Ovary (tissue), 9 donors: ENCODE data around the gene MRPS18C. TPM values are rescaled to one million over a fixed set of nuclear protein-coding genes. Genes with fewer than 3 reads are reported as not detected.

Experiments used
- DNase-seq, 5 donors: peaks; one replicate each; pipeline ENCODE4 v3.0.0-alpha.2; 2019 to 2020
- H3K27ac ChIP-seq, 2 donors: fragments of 200-600 bp; one replicate each; pipeline versions ENCODE4 v1.5.1 to v1.8.0; 2019 to 2022
- H3K27me3 ChIP-seq: fragments of 200-600 bp; one replicate; pipeline ENCODE4 v1.8.0; 2022
- H3K36me3 ChIP-seq: fragments of 200-600 bp; sonication (generic); one replicate; pipeline ENCODE4 v1.5.1; 2019
- H3K4me1 ChIP-seq: one replicate; pipeline ENCODE4 v1.8.1; 2013; ENCODE audit warnings: mild to moderate bottlenecking, moderate library complexity; ENCODE audit not compliant: insufficient read depth
- H3K4me3 ChIP-seq: fragments of 200-600 bp; sonication (generic); one replicate; pipeline ENCODE4 v1.5.1; 2017
- H3K9me3 ChIP-seq, 2 donors: fragments of 200-600 bp in 1 of 2; sonication (generic) in 1 of 2; one replicate each; pipeline versions ENCODE4 v1.5.1 to v1.8.1; 2013 to 2019; ENCODE audit warnings: mild to moderate bottlenecking in 1 of 2, moderate library complexity in 1 of 2
- EP300 ChIP-seq: sonication (generic); formaldehyde crosslinking; IDR thresholded peaks from one replicate; pipeline ENCODE4 v1.6.1; 2017; ENCODE audit warnings: antibody characterized with exemption
- POLR2A ChIP-seq: fragments of 450-650 bp; IDR thresholded peaks from one replicate; pipeline ENCODE4 v1.6.1; 2017; ENCODE audit warnings: antibody characterized with exemption, mild to moderate bottlenecking, moderate library complexity
- WGBS, 3 donors: extraction: QIAGEN DNeasy Blood & Tissue Kit in 1 of 3; methylation state at CpG; one replicate each; pipeline versions ENCODE4 v1.1.5 to v1.1.7; 2013 to 2017; 5-methylcytosine and 5-hydroxymethylcytosine counted together
- intact Hi-C, 4 donors: fragments of 100-400 bp; cut with DNase I; formaldehyde crosslinking; loops; one replicate each; pipeline versions ENCODE4 v1.11.0 to v1.15.1; 2022 to 2023
- polyA plus RNA-seq, 2 donors: library from polyadenylated mRNA; stranded (reverse); fragments of 200-250 nt in 1 of 2; fragments of 350-450 nt in 1 of 2; fragmentation: Illumina TruSeq in 1 of 2; extraction: RNeasy Lipid Tissue Mini Kit (QIAGEN cat#74804) in 1 of 2; gene quantifications; one replicate each; pipeline ENCODE4 v1.2.3, GENCODE V29; 2013 to 2014
- total RNA-seq, 7 donors: library from RNA; depleted of rRNA in 2 of 7; stranded (reverse); fragments of >200 nt in 2 of 7; fragmentation: NEBNext Ultra II Directional in 3 of 7; extraction: Animal tissue kit (Norgen Biotek cat#: 25700) in 3 of 7; gene quantifications; one replicate each; pipeline versions ENCODE4 v1.1.0 to v1.2.4, GENCODE V29; 2016 to 2023
- TF ChIP-seq, protein P1 (sequence below), 3 donors: fragments of 450-650 bp in 2 of 3; fragments of 200-600 bp in 1 of 3; IDR thresholded peaks; one replicate each; pipeline versions ENCODE4 v1.5.1 to v1.8.0; 2016 to 2022; ENCODE audit warnings: antibody characterized with exemption in 3 of 3, mild to moderate bottlenecking in 1 of 3
- donor health status: DM: no; HTN: no; CAD: no; lungs with moderate emphysema.
- donor health status: DM: no; HTN: no; CAD: no.
- donor health status: Bipolar disorder and iron deficiency.
- donor health status: DM: yes; HTN: yes; CAD: no.
- donor health status: DM: no; HTN: no; CAD: no.
- donor health status: DM: yes; HTN: yes; CAD: no.

The MRPS18C gene
- total and polyA plus RNA-seq, 9 donors, result 13.0 to 47.5 (median 35.7) TPM

DNA sequence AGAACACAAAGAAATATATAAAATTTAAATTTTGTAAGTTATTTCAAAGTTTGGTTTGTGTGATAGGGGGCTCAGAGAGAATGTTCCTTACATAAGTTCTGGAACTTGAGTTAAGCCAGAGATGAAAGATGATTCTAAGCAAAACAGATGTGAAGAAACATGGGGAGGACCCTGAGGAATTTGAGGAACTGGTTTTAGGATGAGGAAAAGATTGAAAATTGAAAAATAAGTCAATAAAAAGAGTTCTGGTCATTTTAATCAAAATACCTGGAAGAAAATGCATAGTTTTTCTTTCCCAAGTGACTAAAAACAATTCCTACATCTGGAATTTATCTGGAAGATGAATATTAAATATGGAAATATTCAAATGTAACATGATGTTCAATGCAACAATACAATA is 37.6 kb upstream of the MRPS18C start:
- TF ChIP-seq POLR2A (no peak), EP300 (no peak)
- TF ChIP-seq, protein P1, sequence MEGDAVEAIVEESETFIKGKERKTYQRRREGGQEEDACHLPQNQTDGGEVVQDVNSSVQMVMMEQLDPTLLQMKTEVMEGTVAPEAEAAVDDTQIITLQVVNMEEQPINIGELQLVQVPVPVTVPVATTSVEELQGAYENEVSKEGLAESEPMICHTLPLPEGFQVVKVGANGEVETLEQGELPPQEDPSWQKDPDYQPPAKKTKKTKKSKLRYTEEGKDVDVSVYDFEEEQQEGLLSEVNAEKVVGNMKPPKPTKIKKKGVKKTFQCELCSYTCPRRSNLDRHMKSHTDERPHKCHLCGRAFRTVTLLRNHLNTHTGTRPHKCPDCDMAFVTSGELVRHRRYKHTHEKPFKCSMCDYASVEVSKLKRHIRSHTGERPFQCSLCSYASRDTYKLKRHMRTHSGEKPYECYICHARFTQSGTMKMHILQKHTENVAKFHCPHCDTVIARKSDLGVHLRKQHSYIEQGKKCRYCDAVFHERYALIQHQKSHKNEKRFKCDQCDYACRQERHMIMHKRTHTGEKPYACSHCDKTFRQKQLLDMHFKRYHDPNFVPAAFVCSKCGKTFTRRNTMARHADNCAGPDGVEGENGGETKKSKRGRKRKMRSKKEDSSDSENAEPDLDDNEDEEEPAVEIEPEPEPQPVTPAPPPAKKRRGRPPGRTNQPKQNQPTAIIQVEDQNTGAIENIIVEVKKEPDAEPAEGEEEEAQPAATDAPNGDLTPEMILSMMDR (IDR thresholded peaks at IDR 0.05), result no peak
- no peak for DNase-seq
- no peaks in the 10 kb centered on the region for H3K36me3 ChIP-seq

DNA sequence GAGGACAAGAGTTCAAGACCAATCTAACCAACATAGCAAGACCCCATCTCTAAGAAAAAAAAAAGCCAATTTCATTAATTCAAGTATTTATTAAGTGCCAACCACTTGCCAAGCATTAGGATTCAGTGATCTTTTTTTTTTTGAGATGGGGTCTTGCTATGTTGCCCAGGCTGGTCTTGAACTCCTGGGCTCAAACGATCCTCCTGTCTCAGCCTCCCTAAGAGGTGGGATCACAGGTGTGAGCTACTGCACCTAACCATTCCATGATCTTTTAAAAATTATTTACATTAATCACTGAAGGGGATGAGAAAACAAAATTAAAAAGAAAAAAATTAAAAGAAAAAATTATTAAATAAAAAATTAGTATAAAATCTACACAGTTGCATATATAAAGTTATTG is 24.7 kb upstream of the MRPS18C start:
- Histone ChIP-seq H3K36me3 (no peaks in the 10 kb centered on the region), H3K4me1 (no peaks in the 10 kb centered on the region), H3K27ac (no peak overlapping the region), H3K27me3 (no peaks in the 10 kb centered on the region), H3K9me3 (no peaks in the 10 kb centered on the region), H3K4me3 (no peak overlapping the region)
- intact Hi-C loops, result loop anchor here in 1 of 4 donors (10.0 kb wide), 1 partner anchor 146 kb away; the partner anchor contains the start of gene COQ2
- WGBS, 3 donors, result 95 to 98% (median 95%) methylated on average over 1 of the region's 1 CpG
- TF ChIP-seq POLR2A (no peak), EP300 (no peak)
- TF ChIP-seq, protein P1 (IDR thresholded peaks at IDR 0.05), result no peak
- DNase-seq, result no peak

More for the DNA sequence above, 37.6 kb upstream of the MRPS18C start:
- Histone ChIP-seq H3K27ac (no peak overlapping the region), H3K4me3 (no peak overlapping the region), H3K9me3 (no peaks in the 10 kb centered on the region), H3K4me1 (no peaks in the 10 kb centered on the region), H3K27me3 (no peaks in the 10 kb centered on the region)
- intact Hi-C loops, result no loop called here

- no peak overlapping the region for H3K27ac ChIP-seq
- no peak for TF ChIP-seq EP300
- TF ChIP-seq POLR2A, result no peak
- TF ChIP-seq, protein P1 (IDR thresholded peaks at IDR 0.05), result no peak
- no peaks in the 10 kb centered on the region for H3K36me3 ChIP-seq
- no peak for DNase-seq
- intact Hi-C loops, result loop anchor here in 1 of 4 donors (10.0 kb wide), 1 partner anchor 152 kb away; the partner anchor contains the start of gene COQ2
- H3K4me3 ChIP-seq, result no peak overlapping the region
- 92 to 96% (median 94%) methylated on average over 4 of the region's 4 CpGs for WGBS, 3 donors
- H3K27me3 ChIP-seq, result no peaks in the 10 kb centered on the region
- no peaks in the 10 kb centered on the region for H3K4me1 ChIP-seq
- no peaks in the 10 kb centered on the region for H3K9me3 ChIP-seq
These were observed 19.2 kb upstream of the MRPS18C start for GRCh38 chr4:83436680-83437079.

- H3K27ac ChIP-seq, result no peak overlapping the region
- H3K27me3 ChIP-seq, result no peaks in the 10 kb centered on the region
- TF ChIP-seq POLR2A (no peak), EP300 (no peak)
- TF ChIP-seq, protein P1 (IDR thresholded peaks at IDR 0.05), result no peak
- H3K4me1 ChIP-seq, result no peaks in the 10 kb centered on the region
- no peaks in the 10 kb centered on the region for H3K9me3 ChIP-seq
- no peak overlapping the region for H3K4me3 ChIP-seq
- no peak for DNase-seq
- H3K36me3 ChIP-seq, result no peaks in the 10 kb centered on the region
- intact Hi-C loops, result loop anchor here in 1 of 4 donors (10.0 kb wide), 1 partner anchor 154 kb away; the partner anchor contains the start of gene COQ2
These were observed 17.1 kb upstream of the MRPS18C start for GRCh38 chr4:83438719-83439118.
